Midbrain (tissue), 1 donor: ENCODE results near the gene CYP26C1.

Experiments used
- DNase-seq: peaks from one replicate; lab custom pipeline; 2025; lab: John Stamatoyannopoulos, UW

Gene CYP26C1

DNA sequence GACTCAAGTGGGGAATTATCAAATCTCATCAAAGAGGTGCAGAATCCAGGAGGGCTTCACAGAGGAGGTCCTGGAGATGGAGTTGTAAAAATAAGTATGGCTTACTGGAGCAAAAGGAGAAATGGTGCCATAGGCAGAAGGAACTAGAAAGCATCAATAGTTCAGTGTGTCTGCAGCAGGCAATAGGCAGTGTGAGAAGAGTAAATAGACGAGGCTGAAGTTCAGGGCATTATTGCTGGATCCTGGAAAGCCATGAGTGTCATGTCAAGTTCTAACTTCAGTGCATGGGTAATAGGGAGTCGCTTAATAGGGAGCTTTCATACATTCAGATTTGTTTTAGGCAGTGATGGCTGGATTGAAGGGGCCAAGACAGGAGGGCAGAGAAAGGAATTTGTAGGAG lies 52.4 kb downstream of the CYP26C1 start:
- no peak for DNase-seq

DNA sequence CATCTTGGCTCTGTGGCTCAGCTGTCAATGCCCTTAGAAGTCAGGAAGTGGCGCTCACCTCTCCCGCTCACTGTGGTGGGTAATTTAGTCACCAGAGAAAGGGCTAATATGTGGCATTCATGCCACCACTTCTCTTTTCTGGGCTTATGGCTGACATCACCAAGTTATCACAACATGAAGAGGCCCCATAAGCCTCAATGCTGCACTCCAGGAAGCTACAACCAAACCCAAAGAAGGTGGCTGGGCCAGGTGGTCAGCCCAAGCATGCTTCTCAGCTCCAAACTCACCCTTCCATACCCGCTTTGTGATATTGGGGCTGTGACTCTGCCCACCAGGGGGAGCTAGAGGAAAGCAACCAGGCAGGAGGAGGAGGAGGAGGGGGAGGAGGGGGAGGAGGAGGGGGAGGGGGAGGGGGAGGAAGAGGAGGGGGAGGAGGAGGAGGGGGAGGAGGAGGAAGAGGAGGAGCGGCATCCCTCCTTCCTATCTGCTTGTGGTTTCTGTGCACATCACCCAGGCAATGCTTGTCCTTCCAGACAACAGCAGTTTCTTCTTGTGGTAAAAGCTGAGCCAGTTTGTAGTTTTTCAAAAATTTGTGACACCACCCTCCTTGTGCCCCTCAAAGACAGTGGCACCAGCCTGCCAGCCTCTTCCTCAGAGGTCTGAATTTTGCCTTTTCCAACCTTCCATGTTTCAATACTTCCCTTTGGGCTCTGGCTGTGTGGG lies 55.2 kb downstream of the CYP26C1 start:
- DNase-seq: peak; percentile 2
